K562 (cell line): ENCODE data around the gene CDH2. TPM values are rescaled to one million over a fixed set of nuclear protein-coding genes. Genes with fewer than 3 reads are reported as not detected.

ENCODE experiments used
- ATAC-seq: fragments of 200-7000 bp; cut with Tn5 transposase; 3 replicates; pipeline ENCODE4 v1.9.1; 2020; ENCODE audit warnings: moderate library complexity
- BruUV-seq: library from RNA; stranded (reverse); fragments of 400-500 nt; replicated peaks from 2 replicates; lab custom pipeline; 2021; lab: Mats Ljungman, UMichigan
- CTCF ChIA-PET: fragments of 300-600 bp; formaldehyde crosslinking; extraction: SDS; loops from one replicate; lab custom pipeline; 2021; ENCODE audit warnings: low intra/inter-chr PET ratio; lab: Yijun Ruan, JAX
- POLR2A ChIA-PET: fragments of 300-600, 350-650 bp; sonication (Branson Sonifier 250); formaldehyde crosslinking; extraction: SDS; loops from one replicate; lab custom pipeline; 2021; ENCODE audit warnings: antibody characterized with exemption, inconsistent platforms; lab: Yijun Ruan, JAX
- DNase-seq, 4 experiments: peaks; one replicate each; pipeline versions ENCODE4 v3.0.0 to v3.0.0-alpha.2; 2011 to 2018; ENCODE audit warnings: low spot score in 3 of 4, mixed read lengths in 3 of 4; ENCODE audit errors: extremely low read depth in 1 of 4
- FAIRE-seq: peaks from 2 replicates; lab custom pipeline; 2011; peaks lifted over from hg19 to GRCh38; lab: Jason Lieb, UNC
- H2AFZ ChIP-seq: 2 replicates; pipeline ENCODE4 v1.6.0; 2011; ENCODE audit warnings: low read depth, low read length, control low read depth, inconsistent platforms
- H3K27ac ChIP-seq: fragments of 200-600 bp; 3 replicates; pipeline ENCODE4 v1.8.0; 2011; ENCODE audit warnings: low read depth, mild to moderate bottlenecking, control low read depth, inconsistent platforms, low read length, moderate library complexity, mixed read lengths; ENCODE audit errors: extremely low read depth
- H3K27me3 ChIP-seq, 2 experiments: fragments of 300-600 bp in 1 of 2; 2 replicates in 1 of 2; 3 replicates in 1 of 2; pipeline versions ENCODE4 v1.6.0 to v1.8.0; 2011; ENCODE audit warnings: inconsistent platforms in 2 of 2, low read length in 2 of 2, mild to moderate bottlenecking in 1 of 2, mixed read lengths in 1 of 2, moderate library complexity in 1 of 2; ENCODE audit not compliant: control insufficient read depth in 2 of 2, insufficient read depth in 2 of 2
- H3K36me3 ChIP-seq: fragments of 300-600 bp; 3 replicates; pipeline ENCODE4 v1.8.0; 2011; ENCODE audit warnings: mild to moderate bottlenecking, low read length, inconsistent platforms; ENCODE audit not compliant: control insufficient read depth, insufficient read depth
- H3K4me1 ChIP-seq, 2 experiments: fragments of 200-600 bp in 1 of 2; replicated peaks in 1 of 2; 2 replicates in 1 of 2; 3 replicates in 1 of 2; pipeline versions ENCODE4 v1.5.1 to v1.8.0; 2011; ENCODE audit warnings: inconsistent platforms in 2 of 2, low read length in 2 of 2, mild to moderate bottlenecking in 1 of 2, mixed read lengths in 1 of 2, moderate library complexity in 1 of 2; ENCODE audit not compliant: control insufficient read depth in 2 of 2, insufficient read depth in 2 of 2
- H3K4me2 ChIP-seq: 2 replicates; pipeline ENCODE4 v1.6.1; 2011; ENCODE audit warnings: low read length, control low read depth, inconsistent platforms, mixed read lengths; ENCODE audit not compliant: insufficient read depth
- H3K4me3 ChIP-seq: fragments of 200-600 bp; sonication (generic), shearing (Covaris generic); 2 replicates; pipeline ENCODE4 v1.5.1; 2016; ENCODE audit warnings: control low read depth, inconsistent platforms
- H3K79me2 ChIP-seq: fragments of 200-600 bp; 3 replicates; pipeline ENCODE4 v1.8.0; 2011; ENCODE audit warnings: low read length, inconsistent platforms; ENCODE audit not compliant: control insufficient read depth, insufficient read depth
- H3K9ac ChIP-seq, 2 experiments: 2 replicates each; pipeline versions ENCODE4 v1.6.0 to v1.6.1; 2011; ENCODE audit warnings: low read depth in 2 of 2, low read length in 2 of 2, control low read depth in 1 of 2, inconsistent platforms in 1 of 2, mild to moderate bottlenecking in 1 of 2, mixed read lengths in 1 of 2; ENCODE audit not compliant: insufficient read depth in 1 of 2
- H3K9me1 ChIP-seq: one replicate; pipeline ENCODE4 v1.6.0; 2011; ENCODE audit warnings: inconsistent platforms, mild to moderate bottlenecking, low read length, moderate library complexity; ENCODE audit not compliant: control insufficient read depth, insufficient read depth
- H3K9me3 ChIP-seq: replicated peaks from 2 replicates; pipeline ENCODE4 v1.5.1; 2011; ENCODE audit warnings: low read depth, low read length, inconsistent platforms; ENCODE audit not compliant: control insufficient read depth, insufficient read depth
- H4K20me1 ChIP-seq: replicated peaks from 2 replicates; pipeline ENCODE4 v1.6.1; 2011; ENCODE audit warnings: low read length, inconsistent platforms, mixed read lengths; ENCODE audit not compliant: control insufficient read depth, insufficient read depth
- ARHGAP35 ChIP-seq: fragments of 450-650 bp; IDR thresholded peaks from 2 replicates; pipeline ENCODE4 v1.6.1; 2018; ENCODE audit not compliant: partially characterized antibody
- DMBX1 ChIP-seq: fragments of 250-450 bp; sonication (Bioruptor Pico); IDR thresholded peaks from 2 replicates; pipeline ENCODE4 v1.8.0; 2022; ENCODE audit warnings: inconsistent platforms, mild to moderate bottlenecking, moderate library complexity, borderline replicate concordance
- ETV5 ChIP-seq: sonication (generic); formaldehyde crosslinking; IDR thresholded peaks from 2 replicates; pipeline ENCODE4 v1.4.0; 2020; ENCODE audit warnings: low read depth, mild to moderate bottlenecking, missing genetic modification reagents
- FOSL1 ChIP-seq: fragments of 200-800 bp; sonication (Bioruptor generic); conservative IDR thresholded peaks from 2 replicates; pipeline ENCODE4 v1.6.1; 2016; ENCODE audit warnings: missing genetic modification characterization, missing compliant biosample characterization
- HDAC1 ChIP-seq, 2 experiments: fragments of 450-650 bp; IDR thresholded peaks; 2 replicates each; pipeline ENCODE4 v1.6.1; 2016 to 2017; ENCODE audit warnings: inconsistent platforms in 1 of 2, mild to moderate bottlenecking in 1 of 2, moderate library complexity in 1 of 2
- SRSF9 ChIP-seq: fragments of 200-400 bp; formaldehyde crosslinking; IDR thresholded peaks from 2 replicates; pipeline ENCODE4 v1.6.1; 2017; ENCODE audit warnings: low read depth, low read length, borderline replicate concordance
- STAG1 ChIP-seq: sonication (generic); formaldehyde crosslinking; IDR thresholded peaks from 2 replicates; pipeline ENCODE4 v1.5.0; 2020; ENCODE audit warnings: missing genetic modification reagents, borderline replicate concordance
- WGBS: fragments of 100-300 bp; shearing (Covaris generic); methylation state at CpG from one replicate; pipeline ENCODE4 v1.1.6; 2016; ENCODE audit warnings: low coverage, mixed read lengths; ENCODE audit not compliant: insufficient coverage; ENCODE audit errors: missing lambda C conversion rate; 5-methylcytosine and 5-hydroxymethylcytosine counted together
- in situ Hi-C: fragments of 300-500 bp; cut with MboI; formaldehyde crosslinking; loops from 4 replicates; pipeline ENCODE4 v1.15.0; 2018; ENCODE audit warnings: inconsistent platforms, mixed read lengths
- intact Hi-C: fragments of 100-400 bp; cut with micrococcal nuclease; formaldehyde crosslinking; loops from 2 replicates; pipeline ENCODE4 v1.14.2; 2022
- polyA plus RNA-seq, 8 experiments: library from polyadenylated mRNA; depleted of rRNA in 4 of 8; stranded (reverse) in 5 of 8; unstranded in 3 of 8; fragments of >200 nt; fragmentation: Nextera tagmentation in 2 of 8; fragmentation: Illumina TruSeq in 1 of 8; extraction: Ambion mirVana in 2 of 8; extraction: Trizol in 1 of 8; gene quantifications; 2 replicates each; pipeline versions ENCODE4 v1.2.1 to v1.2.3, GENCODE V29; 2011 to 2014; ENCODE audit warnings: inconsistent platforms in 1 of 8, missing spikeins in 1 of 8
- total RNA-seq, 7 experiments: library from RNA; depleted of rRNA in 6 of 7; stranded (reverse); fragments of >200 nt in 6 of 7; fragmentation: Illumina TruSeq in 2 of 7; extraction: Trizol in 2 of 7; gene quantifications; 2 replicates each; pipeline versions ENCODE4 v1.2.1 to v1.2.3, GENCODE V29; 2011 to 2021; ENCODE audit warnings: low replicate concordance in 1 of 7
- TF ChIP-seq, protein P1 (sequence below): IDR thresholded peaks from 2 replicates; pipeline ENCODE4 v1.6.1; 2014; ENCODE audit warnings: antibody characterized with exemption
- TF ChIP-seq, protein P2 (sequence below): fragments of 250-450 bp; sonication (Bioruptor Pico); IDR thresholded peaks from 2 replicates; pipeline ENCODE4 v1.4.0; 2020
- TF ChIP-seq, protein P3 (sequence below): fragments of 250-450 bp; sonication (Bioruptor Pico); IDR thresholded peaks from 2 replicates; pipeline ENCODE4 v1.4.0; 2020; ENCODE audit warnings: mild to moderate bottlenecking, moderate library complexity
- TF ChIP-seq, protein P4 (sequence below), 2 experiments: IDR thresholded peaks; 2 replicates each; pipeline ENCODE4 v1.6.1; 2012; ENCODE audit warnings: improper control_type of control experiment in 2 of 2, low read depth in 2 of 2, low read length in 2 of 2, borderline replicate concordance in 1 of 2

CDH2 gene
- total and polyA plus RNA-seq, 9 of the 15 experiments (the other 6 are each of a cell fraction or from before 2014, with no cell fraction given): 0.04 TPM; not detected in 8

DNA sequence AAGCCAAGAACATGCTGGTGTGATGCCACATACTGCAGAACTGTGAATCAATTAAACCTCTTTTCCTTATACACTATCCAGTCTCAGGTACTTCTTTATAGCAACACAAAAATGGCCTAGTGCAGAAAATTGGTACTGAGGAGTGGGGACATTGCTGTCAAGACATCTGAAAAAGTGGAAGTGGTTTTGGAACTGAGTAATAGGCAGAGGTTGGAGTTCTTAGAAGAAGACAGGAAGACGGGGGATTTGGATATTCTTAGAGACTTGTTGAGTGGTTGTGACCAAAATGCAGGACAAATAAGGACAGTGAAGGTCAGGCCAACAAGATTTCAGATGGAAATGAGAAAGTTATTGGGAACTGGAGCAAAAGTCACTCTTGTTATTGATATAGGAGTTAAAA, 31.3 kb upstream of the CDH2 start (continued):
- TF ChIP-seq DMBX1 (CRISPR knock-in tag): no peak
- TF ChIP-seq, protein P1, sequence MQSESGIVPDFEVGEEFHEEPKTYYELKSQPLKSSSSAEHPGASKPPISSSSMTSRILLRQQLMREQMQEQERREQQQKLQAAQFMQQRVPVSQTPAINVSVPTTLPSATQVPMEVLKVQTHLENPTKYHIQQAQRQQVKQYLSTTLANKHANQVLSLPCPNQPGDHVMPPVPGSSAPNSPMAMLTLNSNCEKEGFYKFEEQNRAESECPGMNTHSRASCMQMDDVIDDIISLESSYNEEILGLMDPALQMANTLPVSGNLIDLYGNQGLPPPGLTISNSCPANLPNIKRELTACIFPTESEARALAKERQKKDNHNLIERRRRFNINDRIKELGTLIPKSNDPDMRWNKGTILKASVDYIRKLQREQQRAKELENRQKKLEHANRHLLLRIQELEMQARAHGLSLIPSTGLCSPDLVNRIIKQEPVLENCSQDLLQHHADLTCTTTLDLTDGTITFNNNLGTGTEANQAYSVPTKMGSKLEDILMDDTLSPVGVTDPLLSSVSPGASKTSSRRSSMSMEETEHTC: no peak
- TF ChIP-seq STAG1 (CRISPR knock-in tag): no peak
- TF ChIP-seq, protein P2, sequence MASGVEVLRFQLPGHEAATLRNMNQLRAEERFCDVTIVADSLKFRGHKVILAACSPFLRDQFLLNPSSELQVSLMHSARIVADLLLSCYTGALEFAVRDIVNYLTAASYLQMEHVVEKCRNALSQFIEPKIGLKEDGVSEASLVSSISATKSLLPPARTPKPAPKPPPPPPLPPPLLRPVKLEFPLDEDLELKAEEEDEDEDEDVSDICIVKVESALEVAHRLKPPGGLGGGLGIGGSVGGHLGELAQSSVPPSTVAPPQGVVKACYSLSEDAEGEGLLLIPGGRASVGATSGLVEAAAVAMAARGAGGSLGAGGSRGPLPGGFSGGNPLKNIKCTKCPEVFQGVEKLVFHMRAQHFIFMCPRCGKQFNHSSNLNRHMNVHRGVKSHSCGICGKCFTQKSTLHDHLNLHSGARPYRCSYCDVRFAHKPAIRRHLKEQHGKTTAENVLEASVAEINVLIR: no peak
- no peak for TF ChIP-seq FOSL1 (tag)
- no peak for TF ChIP-seq ETV5

DNA sequence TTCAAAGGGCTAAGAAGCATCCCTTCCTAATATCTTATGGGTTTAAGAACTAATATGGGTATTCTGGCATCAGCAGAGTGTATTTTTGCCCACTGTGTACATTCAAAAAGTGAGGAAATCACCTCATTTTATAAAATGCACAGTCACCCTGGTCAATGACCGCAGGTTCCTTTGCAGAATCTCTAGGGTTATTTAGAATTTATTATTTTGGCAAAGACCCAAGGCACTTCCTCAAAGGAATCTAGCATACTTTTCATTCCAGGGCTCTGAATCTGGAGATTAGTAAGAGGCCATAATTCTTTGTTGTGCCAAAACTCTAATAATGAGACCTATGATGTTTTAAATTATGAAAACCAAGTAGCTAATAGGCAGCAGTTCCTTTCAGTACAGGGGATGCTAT, 27.2 kb upstream of the CDH2 start:
- ChIA-PET POLR2A (no interaction called here), CTCF (no interaction called here)
- TF ChIP-seq, protein P3, sequence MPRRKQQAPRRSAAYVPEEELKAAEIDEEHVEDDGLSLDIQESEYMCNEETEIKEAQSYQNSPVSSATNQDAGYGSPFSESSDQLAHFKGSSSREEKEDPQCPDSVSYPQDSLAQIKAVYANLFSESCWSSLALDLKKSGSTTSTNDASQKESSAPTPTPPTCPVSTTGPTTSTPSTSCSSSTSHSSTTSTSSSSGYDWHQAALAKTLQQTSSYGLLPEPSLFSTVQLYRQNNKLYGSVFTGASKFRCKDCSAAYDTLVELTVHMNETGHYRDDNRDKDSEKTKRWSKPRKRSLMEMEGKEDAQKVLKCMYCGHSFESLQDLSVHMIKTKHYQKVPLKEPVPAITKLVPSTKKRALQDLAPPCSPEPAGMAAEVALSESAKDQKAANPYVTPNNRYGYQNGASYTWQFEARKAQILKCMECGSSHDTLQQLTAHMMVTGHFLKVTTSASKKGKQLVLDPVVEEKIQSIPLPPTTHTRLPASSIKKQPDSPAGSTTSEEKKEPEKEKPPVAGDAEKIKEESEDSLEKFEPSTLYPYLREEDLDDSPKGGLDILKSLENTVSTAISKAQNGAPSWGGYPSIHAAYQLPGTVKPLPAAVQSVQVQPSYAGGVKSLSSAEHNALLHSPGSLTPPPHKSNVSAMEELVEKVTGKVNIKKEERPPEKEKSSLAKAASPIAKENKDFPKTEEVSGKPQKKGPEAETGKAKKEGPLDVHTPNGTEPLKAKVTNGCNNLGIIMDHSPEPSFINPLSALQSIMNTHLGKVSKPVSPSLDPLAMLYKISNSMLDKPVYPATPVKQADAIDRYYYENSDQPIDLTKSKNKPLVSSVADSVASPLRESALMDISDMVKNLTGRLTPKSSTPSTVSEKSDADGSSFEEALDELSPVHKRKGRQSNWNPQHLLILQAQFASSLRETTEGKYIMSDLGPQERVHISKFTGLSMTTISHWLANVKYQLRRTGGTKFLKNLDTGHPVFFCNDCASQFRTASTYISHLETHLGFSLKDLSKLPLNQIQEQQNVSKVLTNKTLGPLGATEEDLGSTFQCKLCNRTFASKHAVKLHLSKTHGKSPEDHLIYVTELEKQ: no peak
- TF ChIP-seq SRSF9: no peak
- TF ChIP-seq ARHGAP35: no peak
- TF ChIP-seq, protein P4, sequence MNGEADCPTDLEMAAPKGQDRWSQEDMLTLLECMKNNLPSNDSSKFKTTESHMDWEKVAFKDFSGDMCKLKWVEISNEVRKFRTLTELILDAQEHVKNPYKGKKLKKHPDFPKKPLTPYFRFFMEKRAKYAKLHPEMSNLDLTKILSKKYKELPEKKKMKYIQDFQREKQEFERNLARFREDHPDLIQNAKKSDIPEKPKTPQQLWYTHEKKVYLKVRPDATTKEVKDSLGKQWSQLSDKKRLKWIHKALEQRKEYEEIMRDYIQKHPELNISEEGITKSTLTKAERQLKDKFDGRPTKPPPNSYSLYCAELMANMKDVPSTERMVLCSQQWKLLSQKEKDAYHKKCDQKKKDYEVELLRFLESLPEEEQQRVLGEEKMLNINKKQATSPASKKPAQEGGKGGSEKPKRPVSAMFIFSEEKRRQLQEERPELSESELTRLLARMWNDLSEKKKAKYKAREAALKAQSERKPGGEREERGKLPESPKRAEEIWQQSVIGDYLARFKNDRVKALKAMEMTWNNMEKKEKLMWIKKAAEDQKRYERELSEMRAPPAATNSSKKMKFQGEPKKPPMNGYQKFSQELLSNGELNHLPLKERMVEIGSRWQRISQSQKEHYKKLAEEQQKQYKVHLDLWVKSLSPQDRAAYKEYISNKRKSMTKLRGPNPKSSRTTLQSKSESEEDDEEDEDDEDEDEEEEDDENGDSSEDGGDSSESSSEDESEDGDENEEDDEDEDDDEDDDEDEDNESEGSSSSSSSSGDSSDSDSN (IDR thresholded peaks at IDR 0.05; ENCODE audit: borderline replicate concordance in 1 of 2, low read depth in 2 of 2, low read length in 2 of 2): no peak
- no peak for TF ChIP-seq HDAC1 (IDR thresholded peaks at IDR 0.05)
- Histone ChIP-seq H4K20me1 (no peaks in the 10 kb centered on the region), H3K9me3 (no peaks in the 10 kb centered on the region), H3K9me1 (no peaks in the 10 kb centered on the region), H3K4me2 (no peak overlapping the region), H3K4me1 (no peaks in the 10 kb centered on the region), H2AFZ (no peak overlapping the region), H3K27ac (no peak overlapping the region), H3K27me3 (no peaks in the 10 kb centered on the region), H3K4me3 (no peak overlapping the region), H3K79me2 (no peaks in the 10 kb centered on the region), H3K9ac (no peak overlapping the region), H3K36me3 (no peaks in the 10 kb centered on the region)
- intact Hi-C loops: no loop called here
- BruUV-seq: no TSS peak
- FAIRE-seq (no peak), ATAC-seq (no peak), DNase-seq (no peak)
- in situ Hi-C loops: no loop called here
- WGBS: 3% methylated on average over 1 of the region's 1 CpG
